Measurements from ENCODE around the gene LAMA3. TPM values are rescaled to one million over a fixed set of nuclear protein-coding genes. Genes with fewer than 3 reads are reported as not detected.

The LAMA3 gene
- total RNA-seq, 2 donors from 2014 or later = 0.58 to 1.3 TPM

- H3K9me3 ChIP-seq (ENCODE audit: control insufficient read depth, low read length) = no peaks in the 10 kb centered on the region
- TF ChIP-seq CTCF (conservative IDR thresholded peaks at IDR 0.05) = no peak
- Mint-ChIP-seq H3K9me3 (peaks cover 2% of the 10 kb centered on the region), H3K36me3 (ENCODE audit: low read depth) (no peaks in the 10 kb centered on the region), H3K4me1 (no peaks in the 10 kb centered on the region), H3K27ac (no peak overlapping the region), H3K4me3 (no peak overlapping the region), H3K27me3 (ENCODE audit: insufficient read depth) (peaks cover 4% of the 10 kb centered on the region)
- H3K4me3 ChIP-seq (ENCODE audit: low read length) = no peak overlapping the region
- no peak overlapping the region for H3K9ac ChIP-seq (ENCODE audit: extremely low read depth, low read length, poor library complexity, severe bottlenecking)
- H3K4me1 ChIP-seq (ENCODE audit: control insufficient read depth, insufficient read depth, low read length) = no peaks in the 10 kb centered on the region
- H3K36me3 ChIP-seq (ENCODE audit: control insufficient read depth, insufficient read depth, low read length) = no peaks in the 10 kb centered on the region
- 57 to 100% methylated on average over 1 to 3 of the region's 3 CpGs for WGBS, 2 experiments (ENCODE audit: insufficient coverage in 1 of 2, insufficient read length in 1 of 2)
- H3K27me3 ChIP-seq (ENCODE audit: control insufficient read depth, insufficient read depth, low read length, poor library complexity, severe bottlenecking) = no peaks in the 10 kb centered on the region
- no peak overlapping the region for H3K27ac ChIP-seq (ENCODE audit: low read depth, low read length)
- DNase-seq = no peak
Measured at GRCh38 chr18:23798824-23799223, 109.6 kb downstream of the LAMA3 start.

- H3K9me3 ChIP-seq (ENCODE audit: control insufficient read depth, low read length) = no peaks in the 10 kb centered on the region
- WGBS, 2 experiments (ENCODE audit: insufficient coverage in 1 of 2, insufficient read length in 1 of 2) = 93 to 95% methylated on average over 7 of the region's 7 CpGs
- no peaks in the 10 kb centered on the region for H3K36me3 ChIP-seq (ENCODE audit: control insufficient read depth, insufficient read depth, low read length)
- no peak overlapping the region for H3K27ac ChIP-seq (ENCODE audit: low read depth, low read length)
- H3K9ac ChIP-seq (ENCODE audit: extremely low read depth, low read length, poor library complexity, severe bottlenecking) = no peak overlapping the region
- H3K4me1 ChIP-seq (ENCODE audit: control insufficient read depth, insufficient read depth, low read length) = no peaks in the 10 kb centered on the region
- no peaks in the 10 kb centered on the region for H3K27me3 ChIP-seq (ENCODE audit: control insufficient read depth, insufficient read depth, low read length, poor library complexity, severe bottlenecking)
- Mint-ChIP-seq H3K9me3 (peaks cover 2% of the 10 kb centered on the region), H3K27ac (no peak overlapping the region), H3K4me3 (no peak overlapping the region), H3K27me3 (ENCODE audit: insufficient read depth) (peaks cover 4% of the 10 kb centered on the region), H3K4me1 (peaks cover under 1% of the 10 kb centered on the region), H3K36me3 (ENCODE audit: low read depth) (no peaks in the 10 kb centered on the region)
- no peak for TF ChIP-seq CTCF (conservative IDR thresholded peaks at IDR 0.05)
- no peak overlapping the region for H3K4me3 ChIP-seq (ENCODE audit: low read length)
- DNase-seq = no peak
Measured at GRCh38 chr18:23799540-23799939, 110.3 kb downstream of the LAMA3 start.

- Histone ChIP-seq H3K27me3 (ENCODE audit: control insufficient read depth, insufficient read depth, low read length, poor library complexity, severe bottlenecking) (no peaks in the 10 kb centered on the region), H3K27ac (ENCODE audit: low read depth, low read length) (no peak overlapping the region), H3K4me1 (ENCODE audit: control insufficient read depth, insufficient read depth, low read length) (no peaks in the 10 kb centered on the region), H3K36me3 (ENCODE audit: control insufficient read depth, insufficient read depth, low read length) (no peaks in the 10 kb centered on the region), H3K9me3 (ENCODE audit: control insufficient read depth, low read length) (no peaks in the 10 kb centered on the region), H3K9ac (ENCODE audit: extremely low read depth, low read length, poor library complexity, severe bottlenecking) (no peak overlapping the region), H3K4me3 (ENCODE audit: low read length) (no peak overlapping the region)
- no peak overlapping the region for H3K27ac Mint-ChIP-seq
- TF ChIP-seq CTCF (conservative IDR thresholded peaks at IDR 0.05) = no peak
- peaks cover 4% of the 10 kb centered on the region for H3K27me3 Mint-ChIP-seq (ENCODE audit: insufficient read depth)
- DNase-seq = no peak
- H3K4me3 Mint-ChIP-seq = no peak overlapping the region
- peaks cover 2% of the 10 kb centered on the region for H3K9me3 Mint-ChIP-seq
- peaks cover 4% of the 10 kb centered on the region for H3K4me1 Mint-ChIP-seq
- WGBS, 2 experiments (ENCODE audit: insufficient coverage in 1 of 2, insufficient read length in 1 of 2) = 97 to 100% methylated on average over 1 to 3 of the region's 3 CpGs
- H3K36me3 Mint-ChIP-seq (ENCODE audit: low read depth) = no peaks in the 10 kb centered on the region
Measured at GRCh38 chr18:23800902-23801301, 111.6 kb downstream of the LAMA3 start.

Data from endodermal cell (in vitro differentiated cells).